A549 (cell line): ENCODE measurements around the gene TENM3. TPM values are rescaled to one million over a fixed set of nuclear protein-coding genes. Genes with fewer than 3 reads are reported as not detected.

Experiments
- ATAC-seq, 2 experiments: fragments of 200-7000 bp in 1 of 2; fragments of >200 bp in 1 of 2; cut with Nextera tagmentation in 1 of 2; cut with Tn5 transposase in 1 of 2; 3 replicates each; pipeline versions ENCODE4 v1.8.0 to v1.9.1; 2018 to 2020; ENCODE audit warnings: mild to moderate bottlenecking in 1 of 2, moderate library complexity in 1 of 2
- CTCF ChIA-PET: fragments of 300-600 bp; sonication (Branson Sonifier 250); formaldehyde crosslinking; extraction: SDS; loops from one replicate; lab custom pipeline; 2021; ENCODE audit warnings: antibody characterized with exemption, inconsistent platforms; lab: Yijun Ruan, JAX
- POLR2A ChIA-PET: fragments of 350-600 bp; formaldehyde crosslinking; extraction: SDS; loops from one replicate; lab custom pipeline; 2021; ENCODE audit warnings: antibody characterized with exemption, inconsistent platforms; lab: Yijun Ruan, JAX
- DNase-seq, 2 experiments: peaks; one replicate each; pipeline versions ENCODE4 v3.0.0 to v3.0.0-alpha.2; 2011 to 2016; ENCODE audit warnings: low read depth in 1 of 2, low spot score in 1 of 2
- FAIRE-seq: peaks from 2 replicates; lab custom pipeline; 2011; peaks lifted over from hg19 to GRCh38; lab: Jason Lieb, UNC
- H3K27ac ChIP-seq, 2 experiments: fragments of >200 bp; sonication (Bioruptor Twin); formaldehyde crosslinking; 3 replicates each; pipeline ENCODE4 v1.5.1; 2016 to 2017
- H3K4me1 ChIP-seq: fragments of >200 bp; sonication (Bioruptor Twin); formaldehyde crosslinking; 3 replicates; pipeline ENCODE4 v1.6.1; 2016
- H3K4me2 ChIP-seq: fragments of >200 bp; sonication (Bioruptor Twin); formaldehyde crosslinking; 3 replicates; pipeline ENCODE4 v1.6.1; 2016
- H3K4me3 ChIP-seq: fragments of >200 bp; sonication (Bioruptor Twin); formaldehyde crosslinking; 3 replicates; pipeline ENCODE4 v1.5.1; 2016
- H3K9me3 ChIP-seq: fragments of >200 bp; sonication (Bioruptor Twin); formaldehyde crosslinking; 3 replicates; pipeline ENCODE4 v1.6.1; 2016
- CHD2 ChIP-seq: fragments of 150-350 bp; IDR thresholded peaks from 2 replicates; pipeline ENCODE4 v1.6.1; 2014; ENCODE audit warnings: low read length; ENCODE audit not compliant: partially characterized antibody
- EHF ChIP-seq: fragments of 250-450 bp; sonication (Bioruptor Pico); IDR thresholded peaks from 2 replicates; pipeline ENCODE4 v1.5.0; 2020; ENCODE audit warnings: mild to moderate bottlenecking
- FOXS1 ChIP-seq: fragments of 250-450 bp; sonication (Bioruptor Pico); IDR thresholded peaks from 2 replicates; pipeline ENCODE4 v1.5.0; 2020; ENCODE audit warnings: mild to moderate bottlenecking, moderate library complexity
- GATA3 ChIP-seq: IDR thresholded peaks from 2 replicates; pipeline ENCODE4 v1.6.1; 2012; ENCODE audit warnings: borderline replicate concordance
- HOXB13 ChIP-seq: fragments of 250-450 bp; sonication (Bioruptor Pico); IDR thresholded peaks from 2 replicates; pipeline ENCODE4 v1.5.0; 2020; ENCODE audit warnings: low read depth, mild to moderate bottlenecking, moderate library complexity
- HOXB5 ChIP-seq: fragments of 250-450 bp; sonication (Bioruptor Pico); IDR thresholded peaks from 2 replicates; pipeline ENCODE4 v1.5.0; 2020; ENCODE audit warnings: mild to moderate bottlenecking, moderate library complexity
- KDM1A ChIP-seq: fragments of 200-600 bp; sonication (generic); IDR thresholded peaks from 2 replicates; pipeline ENCODE4 v1.6.1; 2016; ENCODE audit warnings: low read depth, mild to moderate bottlenecking
- MAFK ChIP-seq: fragments of 450-650 bp; IDR thresholded peaks from 2 replicates; pipeline ENCODE4 v1.6.1; 2014; ENCODE audit not compliant: partially characterized antibody
- MAZ ChIP-seq: fragments of 150-350 bp; IDR thresholded peaks from 2 replicates; pipeline ENCODE4 v1.6.1; 2014; ENCODE audit warnings: antibody characterized with exemption, low read depth, low read length, borderline replicate concordance
- POLR2A ChIP-seq: IDR thresholded peaks from 2 replicates; pipeline ENCODE4 v1.6.1; 2012; ENCODE audit warnings: mild to moderate bottlenecking, low read length
- RAD21 ChIP-seq, 2 experiments: fragments of >200 bp in 1 of 2; sonication (Bioruptor Twin) in 1 of 2; formaldehyde crosslinking in 1 of 2; IDR thresholded peaks in 1 of 2; conservative IDR thresholded peaks in 1 of 2; 2 replicates in 1 of 2; 3 replicates in 1 of 2; pipeline ENCODE4 v1.6.1; 2012 to 2018; ENCODE audit warnings: inconsistent platforms in 1 of 2
- RNF2 ChIP-seq: fragments of 200-600 bp; sonication (generic); IDR thresholded peaks from 2 replicates; pipeline ENCODE4 v1.6.1; 2016; ENCODE audit warnings: low read depth, mild to moderate bottlenecking, antibody characterized with exemption, moderate library complexity, borderline replicate concordance
- ZC3H11A ChIP-seq: fragments of 450-650 bp; IDR thresholded peaks from 2 replicates; pipeline ENCODE4 v1.6.1; 2014; ENCODE audit warnings: antibody characterized with exemption, mild to moderate bottlenecking
- ZFP36 ChIP-seq: fragments of 450-650 bp; IDR thresholded peaks from 2 replicates; pipeline ENCODE4 v1.6.1; 2014; ENCODE audit warnings: borderline replicate concordance; ENCODE audit not compliant: partially characterized antibody
- ZSCAN20 ChIP-seq: fragments of 250-450 bp; sonication (Bioruptor Pico); IDR thresholded peaks from 2 replicates; pipeline ENCODE4 v1.8.0; 2022; ENCODE audit warnings: mild to moderate bottlenecking, moderate library complexity
- WGBS: methylation state at CpG from one replicate; pipeline ENCODE4 v1.1.6; 2017; ENCODE audit errors: missing lambda C conversion rate; 5-methylcytosine and 5-hydroxymethylcytosine counted together
- polyA plus RNA-seq, 4 experiments: library from polyadenylated mRNA; depleted of rRNA in 3 of 4; stranded (reverse); fragments of >200 nt; fragmentation: RNase III in 1 of 4; extraction: RNeasy Plus Mini Kit Qiagen cat#74134 plus additional on column Dnase treatment in 1 of 4; gene quantifications; 2 replicates in 3 of 4; 3 replicates in 1 of 4; pipeline ENCODE4 v1.2.3, GENCODE V29; 2011 to 2017
- TF ChIP-seq, protein P1 (sequence below): fragments of 250-450 bp; sonication (Bioruptor Pico); IDR thresholded peaks from 2 replicates; pipeline ENCODE4 v1.5.0; 2020; ENCODE audit warnings: low read depth, mild to moderate bottlenecking, moderate library complexity
- TF ChIP-seq, protein P2 (sequence below): IDR thresholded peaks from 2 replicates; pipeline ENCODE4 v1.6.1; 2012; ENCODE audit warnings: low read depth, borderline replicate concordance
- TF ChIP-seq, protein P3 (sequence below): fragments of 200-600 bp; sonication (generic); IDR thresholded peaks from 2 replicates; pipeline ENCODE4 v1.6.1; 2016; ENCODE audit warnings: antibody characterized with exemption, mild to moderate bottlenecking, moderate library complexity
- TF ChIP-seq, protein P4 (sequence below): IDR thresholded peaks from 2 replicates; pipeline ENCODE4 v1.6.1; 2012
- TF ChIP-seq, protein P5 (sequence below): fragments of 150-350 bp; IDR thresholded peaks from 2 replicates; pipeline ENCODE4 v1.6.1; 2014; ENCODE audit warnings: low read depth, mild to moderate bottlenecking, low read length
- TF ChIP-seq, protein P6 (sequence below): fragments of 250-450 bp; sonication (Bioruptor Pico); IDR thresholded peaks from 2 replicates; pipeline ENCODE4 v1.5.0; 2021; ENCODE audit warnings: mild to moderate bottlenecking, moderate library complexity, borderline replicate concordance

Gene TENM3
- polyA plus RNA-seq, 2 of the 4 experiments (the other 2 are of a cell fraction): 2.4 to 7.3 TPM

DNA sequence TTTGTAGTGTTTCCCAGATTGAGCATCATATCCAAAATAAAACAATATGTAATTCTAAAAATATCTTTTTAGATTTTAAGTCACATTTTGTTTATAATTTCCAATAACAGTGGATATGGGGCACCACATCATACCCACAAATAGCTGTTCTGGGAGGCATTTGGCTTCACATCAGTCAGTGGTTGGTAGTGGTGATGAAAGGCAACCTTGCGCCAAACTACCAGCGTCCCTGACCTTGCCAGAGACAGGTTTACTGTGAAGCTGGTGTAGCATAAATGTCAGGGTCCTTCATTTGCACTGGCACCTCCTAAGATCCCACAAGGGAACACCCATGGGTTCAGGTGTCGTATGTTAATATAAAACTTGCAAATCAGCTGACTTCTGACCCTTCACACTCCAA, 451.8 kb downstream of the TENM3 start:
- TF ChIP-seq MAZ: no peak
- TF ChIP-seq GATA3: no peak
- TF ChIP-seq HOXB13: no peak
- TF ChIP-seq, protein P1, sequence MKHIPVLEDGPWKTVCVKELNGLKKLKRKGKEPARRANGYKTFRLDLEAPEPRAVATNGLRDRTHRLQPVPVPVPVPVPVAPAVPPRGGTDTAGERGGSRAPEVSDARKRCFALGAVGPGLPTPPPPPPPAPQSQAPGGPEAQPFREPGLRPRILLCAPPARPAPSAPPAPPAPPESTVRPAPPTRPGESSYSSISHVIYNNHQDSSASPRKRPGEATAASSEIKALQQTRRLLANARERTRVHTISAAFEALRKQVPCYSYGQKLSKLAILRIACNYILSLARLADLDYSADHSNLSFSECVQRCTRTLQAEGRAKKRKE (CRISPR knock-in tag): no peak
- TF ChIP-seq EHF (CRISPR knock-in tag): no peak
- TF ChIP-seq KDM1A: no peak
- no peak for TF ChIP-seq ZC3H11A
- no peak for TF ChIP-seq CHD2
- TF ChIP-seq, protein P2, sequence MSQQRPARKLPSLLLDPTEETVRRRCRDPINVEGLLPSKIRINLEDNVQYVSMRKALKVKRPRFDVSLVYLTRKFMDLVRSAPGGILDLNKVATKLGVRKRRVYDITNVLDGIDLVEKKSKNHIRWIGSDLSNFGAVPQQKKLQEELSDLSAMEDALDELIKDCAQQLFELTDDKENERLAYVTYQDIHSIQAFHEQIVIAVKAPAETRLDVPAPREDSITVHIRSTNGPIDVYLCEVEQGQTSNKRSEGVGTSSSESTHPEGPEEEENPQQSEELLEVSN: no peak
- TF ChIP-seq HOXB5 (CRISPR knock-in tag): no peak
- TF ChIP-seq, protein P3, sequence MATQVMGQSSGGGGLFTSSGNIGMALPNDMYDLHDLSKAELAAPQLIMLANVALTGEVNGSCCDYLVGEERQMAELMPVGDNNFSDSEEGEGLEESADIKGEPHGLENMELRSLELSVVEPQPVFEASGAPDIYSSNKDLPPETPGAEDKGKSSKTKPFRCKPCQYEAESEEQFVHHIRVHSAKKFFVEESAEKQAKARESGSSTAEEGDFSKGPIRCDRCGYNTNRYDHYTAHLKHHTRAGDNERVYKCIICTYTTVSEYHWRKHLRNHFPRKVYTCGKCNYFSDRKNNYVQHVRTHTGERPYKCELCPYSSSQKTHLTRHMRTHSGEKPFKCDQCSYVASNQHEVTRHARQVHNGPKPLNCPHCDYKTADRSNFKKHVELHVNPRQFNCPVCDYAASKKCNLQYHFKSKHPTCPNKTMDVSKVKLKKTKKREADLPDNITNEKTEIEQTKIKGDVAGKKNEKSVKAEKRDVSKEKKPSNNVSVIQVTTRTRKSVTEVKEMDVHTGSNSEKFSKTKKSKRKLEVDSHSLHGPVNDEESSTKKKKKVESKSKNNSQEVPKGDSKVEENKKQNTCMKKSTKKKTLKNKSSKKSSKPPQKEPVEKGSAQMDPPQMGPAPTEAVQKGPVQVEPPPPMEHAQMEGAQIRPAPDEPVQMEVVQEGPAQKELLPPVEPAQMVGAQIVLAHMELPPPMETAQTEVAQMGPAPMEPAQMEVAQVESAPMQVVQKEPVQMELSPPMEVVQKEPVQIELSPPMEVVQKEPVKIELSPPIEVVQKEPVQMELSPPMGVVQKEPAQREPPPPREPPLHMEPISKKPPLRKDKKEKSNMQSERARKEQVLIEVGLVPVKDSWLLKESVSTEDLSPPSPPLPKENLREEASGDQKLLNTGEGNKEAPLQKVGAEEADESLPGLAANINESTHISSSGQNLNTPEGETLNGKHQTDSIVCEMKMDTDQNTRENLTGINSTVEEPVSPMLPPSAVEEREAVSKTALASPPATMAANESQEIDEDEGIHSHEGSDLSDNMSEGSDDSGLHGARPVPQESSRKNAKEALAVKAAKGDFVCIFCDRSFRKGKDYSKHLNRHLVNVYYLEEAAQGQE: no peak
- TF ChIP-seq, protein P4, sequence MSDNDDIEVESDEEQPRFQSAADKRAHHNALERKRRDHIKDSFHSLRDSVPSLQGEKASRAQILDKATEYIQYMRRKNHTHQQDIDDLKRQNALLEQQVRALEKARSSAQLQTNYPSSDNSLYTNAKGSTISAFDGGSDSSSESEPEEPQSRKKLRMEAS: no peak
- TF ChIP-seq RNF2: no peak
- TF ChIP-seq ZFP36: no peak
- TF ChIP-seq, all 56 proteins: peak for 0
- Histone ChIP-seq H3K9me3 (no peaks in the 10 kb centered on the region), H3K4me2 (no peak overlapping the region), H3K4me1 (no peaks in the 10 kb centered on the region), H3K27ac (no peak overlapping the region), H3K4me3 (no peak overlapping the region)
- FAIRE-seq (no peak), ATAC-seq (no peak), DNase-seq (no peak)
- POLR2A ChIA-PET: no interaction called here
- WGBS: 40% methylated on average over 3 of the region's 3 CpGs
- CTCF ChIA-PET: no interaction called here

DNA sequence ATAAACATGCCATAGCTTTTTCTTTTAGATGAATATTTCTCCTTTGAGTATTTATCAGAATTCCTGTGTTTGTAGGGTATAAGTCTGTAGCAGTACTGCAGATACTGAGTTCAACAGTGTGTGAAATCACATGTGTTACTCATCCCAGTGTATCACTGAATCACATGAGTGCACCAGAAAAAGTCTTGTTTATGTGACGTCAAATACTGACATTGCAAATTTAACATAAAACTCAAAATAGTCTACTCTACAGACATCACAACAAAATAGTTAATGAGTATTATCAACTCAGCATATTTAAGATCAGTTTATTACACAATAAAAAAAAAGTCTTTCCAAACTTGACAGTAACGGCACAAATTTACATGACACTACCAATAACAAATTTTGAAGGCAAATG, 452.6 kb downstream of the TENM3 start:
- H3K9me3 ChIP-seq: no peaks in the 10 kb centered on the region
- H3K4me2 ChIP-seq: no peak overlapping the region
- FAIRE-seq (no peak), ATAC-seq (no peak), DNase-seq (no peak)
- POLR2A ChIA-PET: no interaction called here
- H3K4me1 ChIP-seq: no peaks in the 10 kb centered on the region
- CTCF ChIA-PET: no interaction called here
- peak; percentile 30 for TF ChIP-seq MAFK
- TF ChIP-seq, protein P5, sequence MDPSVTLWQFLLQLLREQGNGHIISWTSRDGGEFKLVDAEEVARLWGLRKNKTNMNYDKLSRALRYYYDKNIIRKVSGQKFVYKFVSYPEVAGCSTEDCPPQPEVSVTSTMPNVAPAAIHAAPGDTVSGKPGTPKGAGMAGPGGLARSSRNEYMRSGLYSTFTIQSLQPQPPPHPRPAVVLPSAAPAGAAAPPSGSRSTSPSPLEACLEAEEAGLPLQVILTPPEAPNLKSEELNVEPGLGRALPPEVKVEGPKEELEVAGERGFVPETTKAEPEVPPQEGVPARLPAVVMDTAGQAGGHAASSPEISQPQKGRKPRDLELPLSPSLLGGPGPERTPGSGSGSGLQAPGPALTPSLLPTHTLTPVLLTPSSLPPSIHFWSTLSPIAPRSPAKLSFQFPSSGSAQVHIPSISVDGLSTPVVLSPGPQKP: no peak
- TF ChIP-seq, all 56 proteins: peak for 1
- no peak overlapping the region for H3K27ac ChIP-seq
- 24% methylated on average over 2 of the region's 2 CpGs for WGBS
- no peak overlapping the region for H3K4me3 ChIP-seq

DNA sequence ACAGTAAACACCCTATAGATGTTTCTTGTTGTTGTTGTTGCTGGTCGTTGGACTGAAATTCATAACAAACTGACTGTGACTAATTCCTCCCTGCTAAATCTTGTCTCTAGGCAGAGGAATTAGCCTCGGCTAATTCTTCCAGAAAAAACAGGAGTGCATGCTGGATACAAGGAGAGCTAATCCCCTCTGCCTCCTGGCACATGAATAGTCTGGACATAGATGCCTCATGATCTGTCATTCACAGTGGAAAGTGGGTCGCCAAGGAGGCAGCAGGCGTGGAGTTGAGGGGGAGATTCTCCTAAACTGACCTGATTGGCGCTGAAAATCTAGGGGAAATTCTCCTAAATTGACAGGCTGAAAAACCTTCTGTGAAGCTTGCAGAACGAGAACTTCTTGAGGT, 453.9 kb downstream of the TENM3 start:
- no peak for TF ChIP-seq RAD21 (conservative IDR thresholded peaks at IDR 0.05 in 1 of 2, IDR thresholded peaks at IDR 0.05 in 1 of 2)
- no peak for TF ChIP-seq EHF (CRISPR knock-in tag)
- TF ChIP-seq MAFK: no peak
- TF ChIP-seq, protein P6, sequence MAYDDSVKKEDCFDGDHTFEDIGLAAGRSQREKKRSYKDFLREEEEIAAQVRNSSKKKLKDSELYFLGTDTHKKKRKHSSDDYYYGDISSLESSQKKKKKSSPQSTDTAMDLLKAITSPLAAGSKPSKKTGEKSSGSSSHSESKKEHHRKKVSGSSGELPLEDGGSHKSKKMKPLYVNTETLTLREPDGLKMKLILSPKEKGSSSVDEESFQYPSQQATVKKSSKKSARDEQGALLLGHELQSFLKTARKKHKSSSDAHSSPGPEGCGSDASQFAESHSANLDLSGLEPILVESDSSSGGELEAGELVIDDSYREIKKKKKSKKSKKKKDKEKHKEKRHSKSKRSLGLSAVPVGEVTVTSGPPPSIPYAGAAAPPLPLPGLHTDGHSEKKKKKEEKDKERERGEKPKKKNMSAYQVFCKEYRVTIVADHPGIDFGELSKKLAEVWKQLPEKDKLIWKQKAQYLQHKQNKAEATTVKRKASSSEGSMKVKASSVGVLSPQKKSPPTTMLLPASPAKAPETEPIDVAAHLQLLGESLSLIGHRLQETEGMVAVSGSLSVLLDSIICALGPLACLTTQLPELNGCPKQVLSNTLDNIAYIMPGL (CRISPR knock-in tag): no peak
- TF ChIP-seq ZSCAN20 (CRISPR knock-in tag): no peak
- TF ChIP-seq POLR2A: no peak
- no peak for TF ChIP-seq FOXS1 (CRISPR knock-in tag)
- TF ChIP-seq, all 56 proteins: peak for 0
- Histone ChIP-seq H3K4me1 (no peaks in the 10 kb centered on the region), H3K4me2 (no peak overlapping the region), H3K27ac (no peak overlapping the region), H3K9me3 (no peaks in the 10 kb centered on the region), H3K4me3 (no peak overlapping the region)
- 8% methylated on average over 6 of the region's 6 CpGs for WGBS
- FAIRE-seq: no peak
- POLR2A ChIA-PET: no interaction called here
- no peak for DNase-seq
- no peak for ATAC-seq
- CTCF ChIA-PET: interaction anchor here (0.6 to 1.0 kb wide), 2 partner anchors 10 to 64 kb away, joined by 3 read pairs; no protein-coding TSS in a partner anchor
